Keratinocyte (primary cell): ENCODE results near the gene AGPAT3. TPM values are rescaled to one million over a fixed set of nuclear protein-coding genes. Genes with fewer than 3 reads are reported as not detected.

Source experiments
- DNase-seq: peaks from one replicate; pipeline ENCODE4 v3.0.0-alpha.2; 2011; ENCODE audit warnings: low read depth, missing footprints, low spot score
- FAIRE-seq: peaks from 2 replicates; lab custom pipeline; 2011; peaks lifted over from hg19 to GRCh38; lab: Jason Lieb, UNC
- H2AFZ ChIP-seq: 2 replicates; pipeline ENCODE4 v1.6.0; 2012; ENCODE audit warnings: low read length, control low read depth, inconsistent platforms; ENCODE audit not compliant: control insufficient read depth
- H3K27ac ChIP-seq: 2 replicates; pipeline ENCODE4 v1.5.1; 2011; ENCODE audit warnings: low read length; ENCODE audit not compliant: control insufficient read depth, insufficient read depth
- H3K27me3 ChIP-seq: 3 replicates; pipeline ENCODE4 v1.6.0; 2011; ENCODE audit warnings: low read length; ENCODE audit not compliant: control insufficient read depth, insufficient read depth; ENCODE audit errors: extremely low read depth
- H3K36me3 ChIP-seq, 2 experiments: 2 replicates in 1 of 2; 3 replicates in 1 of 2; pipeline ENCODE4 v1.5.1; 2011; ENCODE audit warnings: low read length in 2 of 2, mild to moderate bottlenecking in 1 of 2; ENCODE audit not compliant: control insufficient read depth in 2 of 2, insufficient read depth in 2 of 2; ENCODE audit errors: extremely low read depth in 1 of 2
- H3K4me1 ChIP-seq: 3 replicates; pipeline ENCODE4 v1.5.1; 2011; ENCODE audit warnings: low read length; ENCODE audit not compliant: control insufficient read depth, insufficient read depth; ENCODE audit errors: extremely low read depth
- H3K4me2 ChIP-seq: 3 replicates; pipeline ENCODE4 v1.6.0; 2011; ENCODE audit warnings: low read depth, low read length; ENCODE audit not compliant: control insufficient read depth, insufficient read depth; ENCODE audit errors: extremely low read depth
- H3K4me3 ChIP-seq, 3 experiments: fragments of 200-600 bp in 1 of 3; sonication (generic) in 1 of 3; 2 replicates in 2 of 3; 3 replicates in 1 of 3; pipeline ENCODE4 v1.5.1; 2011 to 2016; ENCODE audit warnings: low read length in 3 of 3, mild to moderate bottlenecking in 3 of 3, control low read depth in 2 of 3, inconsistent platforms in 1 of 3, low read depth in 1 of 3, mixed read lengths in 1 of 3, mixed run types in 1 of 3, moderate library complexity in 1 of 3; ENCODE audit not compliant: control insufficient read depth in 2 of 3, insufficient read depth in 2 of 3; ENCODE audit errors: extremely low read depth in 1 of 3
- H3K79me2 ChIP-seq: 2 replicates; pipeline ENCODE4 v1.6.0; 2012; ENCODE audit warnings: low read length; ENCODE audit not compliant: control insufficient read depth, insufficient read depth
- H3K9ac ChIP-seq: 3 replicates; pipeline ENCODE4 v1.6.0; 2011; ENCODE audit warnings: low read length; ENCODE audit not compliant: control insufficient read depth, insufficient read depth; ENCODE audit errors: extremely low read depth
- H3K9me1 ChIP-seq: 3 replicates; pipeline ENCODE4 v1.6.0; 2011; ENCODE audit warnings: low read length; ENCODE audit not compliant: control insufficient read depth, insufficient read depth; ENCODE audit errors: extremely low read depth
- H3K9me3 ChIP-seq: 2 replicates; pipeline ENCODE4 v1.5.1; 2012; ENCODE audit warnings: low read depth, low read length; ENCODE audit not compliant: control insufficient read depth
- H4K20me1 ChIP-seq: 3 replicates; pipeline ENCODE4 v1.6.0; 2011; ENCODE audit warnings: low read length; ENCODE audit not compliant: control insufficient read depth, insufficient read depth; ENCODE audit errors: extremely low read depth
- EZH2 ChIP-seq: IDR thresholded peaks from one replicate; pipeline ENCODE4 v1.6.1; 2012; ENCODE audit warnings: inconsistent platforms, mild to moderate bottlenecking, low read length, moderate library complexity
- dilution Hi-C: fragments of 300-500 bp; cut with MboI; formaldehyde crosslinking; loops from one replicate; pipeline ENCODE4 v1.7.0; 2020; ENCODE audit warnings: low sequenced_read_pairs; ENCODE audit not compliant: extremely low pct_ligation_motif_present
- polyA plus RNA-seq, 5 experiments: library from polyadenylated mRNA; depleted of rRNA in 3 of 5; stranded (reverse) in 3 of 5; stranded (forward) in 1 of 5; unstranded in 1 of 5; fragments of >200 nt; gene quantifications; 1 replicate in 1 of 5; 2 replicates in 3 of 5; 3 replicates in 1 of 5; pipeline versions ENCODE4 v1.2.1 to v1.2.3, GENCODE V29; 2011 to 2012; ENCODE audit warnings: missing spikeins in 2 of 5, low read depth in 1 of 5, low replicate concordance in 1 of 5
- TF ChIP-seq, protein P1 (sequence below), 3 experiments: IDR thresholded peaks in 1 of 3; conservative IDR thresholded peaks in 1 of 3; optimal IDR thresholded peaks in 1 of 3; 2 replicates in 2 of 3; 3 replicates in 1 of 3; pipeline versions ENCODE3 to v1.5.1; 2011; ENCODE audit warnings: low read length in 3 of 3, mild to moderate bottlenecking in 3 of 3, moderate library complexity in 2 of 3, control low read depth in 1 of 3, inconsistent platforms in 1 of 3; ENCODE audit not compliant: insufficient read depth in 2 of 3; ENCODE audit errors: extremely low read depth in 1 of 3

The AGPAT3 gene
- polyA plus RNA-seq, 1 donor (not counting 4 experiments of a cell fraction or from before 2014, with no cell fraction given): 21.7 TPM

DNA sequence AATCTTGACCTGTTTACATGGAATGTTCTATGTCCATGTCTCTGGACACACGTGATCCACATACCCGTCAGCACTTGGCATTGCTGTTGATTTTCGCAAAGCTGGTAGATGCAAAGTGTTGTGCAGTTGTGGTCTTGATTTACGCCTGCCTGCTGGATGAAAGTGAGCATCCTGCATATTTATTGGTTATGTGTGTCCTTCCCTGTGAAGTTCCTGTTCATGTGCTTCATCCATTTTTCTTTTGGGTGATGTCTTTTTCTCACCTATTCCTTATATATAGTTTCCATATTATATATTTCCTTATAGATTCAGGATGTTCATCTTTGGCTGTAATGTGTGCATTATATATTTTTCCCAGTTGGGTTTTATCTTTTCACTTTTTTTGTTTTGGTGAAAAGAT is 6.5 kb downstream of the AGPAT3 start:
- no peak for DNase-seq
- Histone ChIP-seq H3K9me3 (no peaks in the 10 kb centered on the region), H3K36me3 (peaks cover 2 to 3% of the 10 kb centered on the region in 2 experiments), H3K27me3 (no peaks in the 10 kb centered on the region), H3K4me2 (no peak overlapping the region), H2AFZ (no peak overlapping the region), H3K79me2 (peaks cover 52% of the 10 kb centered on the region), H3K27ac (no peak overlapping the region), H3K4me1 (peaks cover 22% of the 10 kb centered on the region), H3K9me1 (peaks cover 4% of the 10 kb centered on the region), H3K4me3 (no peak overlapping the region), H4K20me1 (peaks cover 8% of the 10 kb centered on the region), H3K9ac (no peak overlapping the region)
- no peak for TF ChIP-seq EZH2
- TF ChIP-seq, protein P1, sequence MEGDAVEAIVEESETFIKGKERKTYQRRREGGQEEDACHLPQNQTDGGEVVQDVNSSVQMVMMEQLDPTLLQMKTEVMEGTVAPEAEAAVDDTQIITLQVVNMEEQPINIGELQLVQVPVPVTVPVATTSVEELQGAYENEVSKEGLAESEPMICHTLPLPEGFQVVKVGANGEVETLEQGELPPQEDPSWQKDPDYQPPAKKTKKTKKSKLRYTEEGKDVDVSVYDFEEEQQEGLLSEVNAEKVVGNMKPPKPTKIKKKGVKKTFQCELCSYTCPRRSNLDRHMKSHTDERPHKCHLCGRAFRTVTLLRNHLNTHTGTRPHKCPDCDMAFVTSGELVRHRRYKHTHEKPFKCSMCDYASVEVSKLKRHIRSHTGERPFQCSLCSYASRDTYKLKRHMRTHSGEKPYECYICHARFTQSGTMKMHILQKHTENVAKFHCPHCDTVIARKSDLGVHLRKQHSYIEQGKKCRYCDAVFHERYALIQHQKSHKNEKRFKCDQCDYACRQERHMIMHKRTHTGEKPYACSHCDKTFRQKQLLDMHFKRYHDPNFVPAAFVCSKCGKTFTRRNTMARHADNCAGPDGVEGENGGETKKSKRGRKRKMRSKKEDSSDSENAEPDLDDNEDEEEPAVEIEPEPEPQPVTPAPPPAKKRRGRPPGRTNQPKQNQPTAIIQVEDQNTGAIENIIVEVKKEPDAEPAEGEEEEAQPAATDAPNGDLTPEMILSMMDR (optimal IDR thresholded peaks at IDR 0.05 in 1 of 3, IDR thresholded peaks at IDR 0.05 in 1 of 3, conservative IDR thresholded peaks at IDR 0.05 in 1 of 3; ENCODE audit: extremely low read depth in 1 of 3, insufficient read depth in 2 of 3, low read length in 3 of 3): no peak
- dilution Hi-C loops: no loop called here
- FAIRE-seq: no peak

DNA sequence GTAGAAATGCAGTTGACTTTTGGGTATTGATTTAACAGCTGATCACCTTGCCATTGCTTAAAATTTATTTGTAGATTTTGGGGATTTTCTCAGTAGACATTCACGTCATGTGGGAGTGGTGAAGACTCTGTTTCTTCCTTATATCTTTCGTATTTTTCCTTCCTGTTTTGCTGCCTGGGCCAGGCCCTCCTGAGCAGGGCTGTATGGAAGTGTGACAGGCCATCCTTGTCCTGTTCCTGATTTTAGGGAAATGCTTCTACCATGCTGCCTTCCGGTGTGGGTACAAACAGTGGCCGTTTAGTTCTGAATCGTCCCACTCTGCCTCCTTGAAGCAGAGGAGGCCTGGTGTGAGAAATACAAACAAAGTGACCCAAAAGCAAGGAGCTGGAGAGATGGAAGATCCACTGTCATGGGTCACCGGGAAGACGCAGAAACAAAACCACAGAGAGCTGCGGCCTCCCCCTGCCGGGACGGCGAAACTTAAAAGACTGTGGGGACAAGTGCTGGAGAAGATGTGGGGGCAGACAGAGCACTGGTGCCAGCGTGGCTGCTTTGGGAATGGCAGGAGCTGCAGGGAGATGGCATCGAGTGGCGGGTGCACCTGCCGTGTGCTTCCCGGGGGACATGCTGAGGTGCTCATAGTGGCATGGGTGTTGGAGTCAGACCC is 7.6 kb downstream of the AGPAT3 start:
- Histone ChIP-seq H3K27ac (no peak overlapping the region), H3K9ac (no peak overlapping the region), H3K79me2 (peaks cover 42% of the 10 kb centered on the region), H3K4me1 (peaks cover 13% of the 10 kb centered on the region), H3K36me3 (peaks cover 2 to 3% of the 10 kb centered on the region in 2 experiments), H2AFZ (no peak overlapping the region), H3K27me3 (no peaks in the 10 kb centered on the region), H3K9me1 (peaks cover 4% of the 10 kb centered on the region), H3K4me2 (no peak overlapping the region), H3K9me3 (no peaks in the 10 kb centered on the region), H4K20me1 (peaks cover 8% of the 10 kb centered on the region), H3K4me3 (no peak overlapping the region)
- TF ChIP-seq, protein P1 (optimal IDR thresholded peaks at IDR 0.05 in 1 of 3, IDR thresholded peaks at IDR 0.05 in 1 of 3, conservative IDR thresholded peaks at IDR 0.05 in 1 of 3; ENCODE audit: extremely low read depth in 1 of 3, insufficient read depth in 2 of 3, low read length in 3 of 3): no peak
- TF ChIP-seq EZH2: no peak
- DNase-seq (no peak), FAIRE-seq (no peak)
- dilution Hi-C loops: no loop called here
